Uterus (tissue), 4 donors: Measurements from ENCODE around the gene PKD1L1. TPM values are rescaled to one million over a fixed set of nuclear protein-coding genes. Genes with fewer than 3 reads are reported as not detected.

Experiments used
- DNase-seq, 2 donors: peaks; one replicate each; pipeline ENCODE4 v3.0.0-alpha.2; 2019 to 2020
- H3K27ac ChIP-seq, 2 donors: fragments of 200-600 bp; sonication (generic); 1 replicate in 1 of 2; 2 replicates in 1 of 2; pipeline ENCODE4 v1.5.1; 2016 to 2018
- H3K27me3 ChIP-seq, 2 donors: fragments of 200-600 bp; sonication (generic); one replicate each; pipeline ENCODE4 v1.5.1; 2018 to 2019; ENCODE audit warnings: control low read depth in 1 of 2
- H3K36me3 ChIP-seq, 2 donors: fragments of 200-600 bp; sonication (generic); one replicate each; pipeline ENCODE4 v1.5.1; 2019; ENCODE audit warnings: control low read depth in 1 of 2
- H3K4me1 ChIP-seq, 2 donors: fragments of 200-600 bp; sonication (generic); one replicate each; pipeline ENCODE4 v1.5.1; 2018 to 2019; ENCODE audit warnings: control low read depth in 1 of 2
- H3K4me3 ChIP-seq, 2 donors: fragments of 200-600 bp; sonication (generic); 1 replicate in 1 of 2; 2 replicates in 1 of 2; pipeline ENCODE4 v1.5.1; 2018 to 2019; ENCODE audit warnings: mild to moderate bottlenecking in 1 of 2
- H3K9me3 ChIP-seq, 2 donors: fragments of 200-600 bp; sonication (generic); one replicate each; pipeline ENCODE4 v1.5.1; 2019; ENCODE audit warnings: control low read depth in 1 of 2
- POLR2A ChIP-seq, 2 donors: fragments of 450-650 bp; IDR thresholded peaks; one replicate each; pipeline ENCODE4 v1.6.1; 2016; ENCODE audit warnings: antibody characterized with exemption in 2 of 2, mild to moderate bottlenecking in 1 of 2, moderate library complexity in 1 of 2
- intact Hi-C: fragments of 100-400 bp; cut with DNase I; formaldehyde crosslinking; loops from one replicate; pipeline ENCODE4 v1.15.1; 2023; ENCODE audit warnings: low total_unique reads
- total RNA-seq, 4 donors: library from RNA; depleted of rRNA in 3 of 4; stranded (reverse); fragments of >200 nt in 3 of 4; gene quantifications; one replicate each; pipeline versions ENCODE4 v1.1.0 to v1.2.4, GENCODE V29; 2014 to 2023
- TF ChIP-seq, protein P1 (sequence below), 4 experiments: fragments of 200-600 bp in 2 of 4; fragments of 450-650 bp in 2 of 4; sonication (generic) in 2 of 4; IDR thresholded peaks; one replicate each; pipeline ENCODE4 v1.5.1; 2016 to 2019; ENCODE audit warnings: antibody characterized with exemption in 4 of 4, mild to moderate bottlenecking in 2 of 4, moderate library complexity in 1 of 4
- donor health status: DM: yes; HTN: yes; CAD: no.

PKD1L1 gene
- total RNA-seq, 4 donors from 2014 or later = under 0.01 to 3.8 (median 0.74) TPM

DNA sequence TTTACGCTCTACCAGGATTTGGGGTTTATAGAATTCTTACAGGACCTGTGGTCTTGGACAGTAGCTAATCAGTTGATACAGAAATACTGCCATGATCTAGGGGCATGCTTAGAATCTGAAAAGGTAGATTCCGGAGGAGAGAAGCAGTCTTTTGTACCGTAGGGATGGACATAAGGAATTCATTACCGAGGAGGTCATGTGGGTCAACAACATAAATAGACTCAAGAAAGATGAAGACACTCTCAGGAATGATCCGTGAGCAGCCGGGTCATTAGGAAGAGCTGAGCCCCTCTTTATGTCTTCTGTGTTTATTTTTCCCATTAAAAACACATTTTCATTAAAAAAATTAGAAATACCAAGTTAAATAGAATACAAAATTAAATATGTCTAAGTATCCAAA lies 206.3 kb downstream of the PKD1L1 start:
- intact Hi-C loops = no loop called here

DNA sequence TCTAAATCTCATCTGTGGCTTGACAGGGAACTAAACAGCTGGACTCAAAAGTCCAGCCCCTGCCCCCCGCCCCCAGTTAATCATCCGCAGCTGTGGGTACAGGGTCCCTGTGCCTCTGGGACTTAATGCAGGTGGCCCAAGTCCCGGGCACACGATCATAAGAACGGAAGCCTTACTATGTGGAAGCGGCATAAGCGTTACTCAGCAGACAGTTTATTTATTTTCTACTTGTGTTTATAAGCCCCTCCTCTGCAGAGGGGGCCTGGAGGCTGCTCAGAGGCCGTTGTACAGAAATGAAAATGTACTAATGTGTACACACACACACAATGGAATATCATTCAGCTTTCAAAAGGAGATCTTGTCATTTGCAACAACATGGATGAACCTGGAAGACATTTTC lies 208.4 kb downstream of the PKD1L1 start:
- Histone ChIP-seq H3K4me3 (no peak overlapping the region), H3K27ac (no peak overlapping the region), H3K27me3 (no peaks in the 10 kb centered on the region), H3K9me3 (no peaks in the 10 kb centered on the region), H3K36me3 (no peaks in the 10 kb centered on the region), H3K4me1 (no peaks in the 10 kb centered on the region)
- TF ChIP-seq, protein P1, sequence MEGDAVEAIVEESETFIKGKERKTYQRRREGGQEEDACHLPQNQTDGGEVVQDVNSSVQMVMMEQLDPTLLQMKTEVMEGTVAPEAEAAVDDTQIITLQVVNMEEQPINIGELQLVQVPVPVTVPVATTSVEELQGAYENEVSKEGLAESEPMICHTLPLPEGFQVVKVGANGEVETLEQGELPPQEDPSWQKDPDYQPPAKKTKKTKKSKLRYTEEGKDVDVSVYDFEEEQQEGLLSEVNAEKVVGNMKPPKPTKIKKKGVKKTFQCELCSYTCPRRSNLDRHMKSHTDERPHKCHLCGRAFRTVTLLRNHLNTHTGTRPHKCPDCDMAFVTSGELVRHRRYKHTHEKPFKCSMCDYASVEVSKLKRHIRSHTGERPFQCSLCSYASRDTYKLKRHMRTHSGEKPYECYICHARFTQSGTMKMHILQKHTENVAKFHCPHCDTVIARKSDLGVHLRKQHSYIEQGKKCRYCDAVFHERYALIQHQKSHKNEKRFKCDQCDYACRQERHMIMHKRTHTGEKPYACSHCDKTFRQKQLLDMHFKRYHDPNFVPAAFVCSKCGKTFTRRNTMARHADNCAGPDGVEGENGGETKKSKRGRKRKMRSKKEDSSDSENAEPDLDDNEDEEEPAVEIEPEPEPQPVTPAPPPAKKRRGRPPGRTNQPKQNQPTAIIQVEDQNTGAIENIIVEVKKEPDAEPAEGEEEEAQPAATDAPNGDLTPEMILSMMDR (IDR thresholded peaks at IDR 0.05) = no peak
- no peak for TF ChIP-seq POLR2A (IDR thresholded peaks at IDR 0.05)
- no peak for DNase-seq
- intact Hi-C loops = no loop called here

More for the DNA sequence above, 206.3 kb downstream of the PKD1L1 start:
- Histone ChIP-seq H3K27ac (no peak overlapping the region), H3K4me3 (no peak overlapping the region), H3K27me3 (no peaks in the 10 kb centered on the region), H3K9me3 (no peaks in the 10 kb centered on the region), H3K4me1 (no peaks in the 10 kb centered on the region), H3K36me3 (no peaks in the 10 kb centered on the region)
- no peak for DNase-seq
- TF ChIP-seq, protein P1 (IDR thresholded peaks at IDR 0.05) = no peak
- no peak for TF ChIP-seq POLR2A (IDR thresholded peaks at IDR 0.05)

DNA sequence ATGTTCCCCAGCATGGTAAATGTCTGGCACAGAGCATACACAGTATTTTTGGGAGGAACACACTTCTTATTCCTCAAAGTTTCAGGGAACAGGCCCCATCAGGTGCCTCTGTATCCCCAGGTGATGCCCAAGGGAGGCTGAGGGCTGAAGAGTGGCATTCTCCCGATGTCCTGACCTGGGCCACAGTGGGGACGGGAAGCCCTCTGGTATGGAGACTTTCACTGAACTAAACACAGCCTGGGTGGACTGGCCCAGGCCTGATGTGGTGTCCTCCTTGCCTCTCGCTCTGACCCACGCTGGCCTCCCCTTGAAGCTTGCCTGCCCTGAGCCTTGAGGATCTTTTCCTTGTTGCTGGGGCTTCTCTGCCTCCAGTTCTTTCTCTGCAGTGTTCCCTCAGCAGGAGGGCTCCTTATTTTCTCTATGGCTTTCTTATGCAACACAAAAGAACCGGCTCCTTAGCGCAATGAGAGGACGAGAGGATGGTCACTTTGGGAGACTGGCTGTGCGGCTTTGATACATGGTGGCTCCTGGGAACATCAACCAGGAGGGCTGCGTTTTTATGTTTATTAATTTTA lies 208.9 kb downstream of the PKD1L1 start:
- H3K9me3 ChIP-seq = no peaks in the 10 kb centered on the region
- DNase-seq = no peak
- no peak overlapping the region for H3K4me3 ChIP-seq
- H3K27ac ChIP-seq = no peak overlapping the region
- no peaks in the 10 kb centered on the region for H3K27me3 ChIP-seq
- TF ChIP-seq POLR2A (IDR thresholded peaks at IDR 0.05) = no peak
- TF ChIP-seq, protein P1 (IDR thresholded peaks at IDR 0.05) = no peak
- H3K4me1 ChIP-seq = no peaks in the 10 kb centered on the region
- H3K36me3 ChIP-seq = no peaks in the 10 kb centered on the region
- intact Hi-C loops = no loop called here

DNA sequence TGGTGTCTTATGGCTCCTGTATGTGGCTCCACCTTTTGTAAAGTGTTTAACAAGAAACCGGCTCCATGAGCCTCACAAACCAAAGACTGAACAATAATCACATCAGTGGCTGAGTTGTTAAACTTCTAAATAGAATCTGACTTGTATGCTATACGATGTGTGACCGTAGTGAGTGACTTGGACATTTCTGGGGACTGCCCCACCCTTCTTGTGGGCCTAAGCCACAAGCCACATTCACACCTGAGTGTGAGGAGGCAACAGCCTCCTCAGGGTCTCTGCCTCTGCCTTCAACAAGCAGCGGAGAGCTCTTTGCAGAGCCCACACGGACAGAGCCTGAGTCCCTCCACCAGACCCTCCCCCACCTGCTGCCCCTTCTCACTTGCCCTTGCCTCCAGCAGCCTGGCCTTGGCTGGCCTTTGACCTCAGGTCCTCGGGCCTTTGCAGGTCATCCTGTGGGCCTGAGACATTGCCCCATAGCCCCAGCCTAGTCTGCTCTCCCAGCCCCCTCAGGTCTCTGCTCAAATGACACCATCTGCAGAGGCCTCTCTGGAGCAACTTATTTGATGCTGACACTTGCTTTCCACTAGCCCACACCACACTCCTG lies 209.6 kb downstream of the PKD1L1 start:
- Histone ChIP-seq H3K27me3 (no peaks in the 10 kb centered on the region), H3K36me3 (no peaks in the 10 kb centered on the region), H3K9me3 (no peaks in the 10 kb centered on the region), H3K4me3 (no peak overlapping the region), H3K4me1 (no peaks in the 10 kb centered on the region), H3K27ac (no peak overlapping the region)
- TF ChIP-seq POLR2A (IDR thresholded peaks at IDR 0.05) = no peak
- TF ChIP-seq, protein P1 (IDR thresholded peaks at IDR 0.05) = no peak
- no peak for DNase-seq
- intact Hi-C loops = no loop called here

DNA sequence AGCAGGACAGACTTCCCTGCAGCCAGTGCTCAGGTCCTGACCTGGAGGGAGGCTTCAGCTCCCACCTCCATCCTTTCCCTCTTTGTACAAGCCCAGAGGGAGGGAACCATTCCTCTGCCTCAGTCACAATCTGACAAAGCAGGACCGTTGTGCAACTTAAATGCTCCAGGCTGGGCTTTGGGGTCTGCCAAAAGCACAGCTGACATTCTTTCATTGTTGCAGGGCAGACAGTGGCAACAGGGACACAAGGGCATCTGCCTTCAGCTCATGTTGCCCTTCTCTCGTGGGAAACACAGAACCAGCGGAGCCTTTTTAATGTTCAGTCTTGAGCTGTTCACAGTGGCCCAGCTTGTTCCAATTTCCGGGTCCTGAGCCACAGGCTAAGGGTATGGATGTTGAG lies 210.7 kb downstream of the PKD1L1 start:
- Histone ChIP-seq H3K27me3 (no peaks in the 10 kb centered on the region), H3K9me3 (no peaks in the 10 kb centered on the region), H3K4me3 (no peak overlapping the region), H3K27ac (no peak overlapping the region), H3K36me3 (no peaks in the 10 kb centered on the region), H3K4me1 (no peaks in the 10 kb centered on the region)
- intact Hi-C loops = no loop called here
- no peak for DNase-seq
- TF ChIP-seq, protein P1 (IDR thresholded peaks at IDR 0.05) = no peak
